ENCODE measurements around the gene OR5H1. TPM values are rescaled to one million over a fixed set of nuclear protein-coding genes. Genes with fewer than 3 reads are reported as not detected.

The OR5H1 gene
- total RNA-seq, result not detected

DNA sequence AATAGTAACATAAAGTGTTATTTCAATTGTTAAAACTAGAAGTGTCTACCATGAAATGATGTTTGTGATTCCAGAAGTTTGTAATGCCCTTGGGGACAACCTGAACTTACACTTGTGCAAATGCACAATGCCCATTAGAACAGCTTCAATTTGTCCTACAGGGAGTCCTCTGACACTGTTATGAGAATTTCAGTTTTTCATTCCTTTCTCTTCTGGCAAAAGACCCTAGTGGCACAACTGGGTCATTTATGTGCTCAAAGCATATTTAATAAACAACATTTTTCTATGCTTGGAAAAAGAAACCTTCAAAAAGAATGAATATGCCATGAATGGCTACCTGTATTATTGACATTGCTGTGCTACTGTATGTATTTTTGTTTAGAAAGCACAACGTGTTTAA is at the start of gene OR5H1:
Gene OR5H1 (plus strand): TSS at position 301 of the 400 bp plus-strand sequence. CDS start 1,977 bp downstream, outside the sequence.
- Histone ChIP-seq H3K27ac (no peak within 1 kb of the TSS), H3K36me3 (no peaks in the 10 kb centered on the region), H3K4me3 (no peak within 1 kb of the TSS), H3K9me3 (no peaks in the 10 kb centered on the region), H3K27me3 (no peaks in the 10 kb centered on the region), H3K4me1 (no peaks in the 10 kb centered on the region)
- intact Hi-C loops (cut with DNase I; ENCODE audit: low total_unique reads) (no loop called here), in situ Hi-C loops (cut with MboI; ENCODE audit: low sequenced_read_pairs in 4 of 4) (no loop called here)
- ATAC-seq (no peak), DNase-seq (no peak)
- TF ChIP-seq, protein P1, sequence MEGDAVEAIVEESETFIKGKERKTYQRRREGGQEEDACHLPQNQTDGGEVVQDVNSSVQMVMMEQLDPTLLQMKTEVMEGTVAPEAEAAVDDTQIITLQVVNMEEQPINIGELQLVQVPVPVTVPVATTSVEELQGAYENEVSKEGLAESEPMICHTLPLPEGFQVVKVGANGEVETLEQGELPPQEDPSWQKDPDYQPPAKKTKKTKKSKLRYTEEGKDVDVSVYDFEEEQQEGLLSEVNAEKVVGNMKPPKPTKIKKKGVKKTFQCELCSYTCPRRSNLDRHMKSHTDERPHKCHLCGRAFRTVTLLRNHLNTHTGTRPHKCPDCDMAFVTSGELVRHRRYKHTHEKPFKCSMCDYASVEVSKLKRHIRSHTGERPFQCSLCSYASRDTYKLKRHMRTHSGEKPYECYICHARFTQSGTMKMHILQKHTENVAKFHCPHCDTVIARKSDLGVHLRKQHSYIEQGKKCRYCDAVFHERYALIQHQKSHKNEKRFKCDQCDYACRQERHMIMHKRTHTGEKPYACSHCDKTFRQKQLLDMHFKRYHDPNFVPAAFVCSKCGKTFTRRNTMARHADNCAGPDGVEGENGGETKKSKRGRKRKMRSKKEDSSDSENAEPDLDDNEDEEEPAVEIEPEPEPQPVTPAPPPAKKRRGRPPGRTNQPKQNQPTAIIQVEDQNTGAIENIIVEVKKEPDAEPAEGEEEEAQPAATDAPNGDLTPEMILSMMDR (IDR thresholded peaks at IDR 0.05 in 4 of 5, conservative IDR thresholded peaks at IDR 0.05 in 1 of 5), result no peak
- TF ChIP-seq POLR2A (IDR thresholded peaks at IDR 0.05), result no peak

DNA sequence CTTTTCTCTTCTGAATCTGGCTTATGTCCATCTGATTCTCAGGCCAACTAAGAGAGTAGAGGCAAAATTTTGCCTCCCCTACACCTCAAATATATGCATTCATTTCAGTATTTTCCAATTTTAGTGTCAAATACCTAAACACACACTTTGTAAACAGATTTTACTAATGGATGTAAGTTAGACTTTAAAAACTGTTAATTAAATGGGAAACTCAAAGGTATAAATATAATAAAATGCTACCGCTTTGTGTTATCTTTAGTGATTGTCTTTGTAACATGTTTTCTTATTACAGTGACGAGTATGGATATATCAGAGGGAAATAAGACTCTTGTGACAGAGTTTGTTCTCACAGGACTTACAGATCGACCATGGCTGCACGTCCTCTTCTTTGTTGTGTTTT is 43.6 kb upstream of the OR5H1 start, which contains the start of gene OR5AC2:
Gene OR5AC2 (plus strand): TSS at position 301 of the 400 bp plus-strand sequence. CDS start 0 bp downstream, at position 301.
- no peaks in the 10 kb centered on the region for H3K27me3 ChIP-seq
- H3K4me3 ChIP-seq, result no peak within 1 kb of the TSS
- H3K27ac ChIP-seq, result no peak within 1 kb of the TSS
- H3K9me3 ChIP-seq, result no peaks in the 10 kb centered on the region
- no peaks in the 10 kb centered on the region for H3K4me1 ChIP-seq
- DNase-seq (no peak), ATAC-seq (no peak)
- TF ChIP-seq, protein P1 (IDR thresholded peaks at IDR 0.05 in 4 of 5, conservative IDR thresholded peaks at IDR 0.05 in 1 of 5), result no peak
- TF ChIP-seq POLR2A (IDR thresholded peaks at IDR 0.05), result no peak
- in situ Hi-C loops (cut with MboI; ENCODE audit: low sequenced_read_pairs in 4 of 4), result no loop called here
- intact Hi-C loops (cut with DNase I; ENCODE audit: low total_unique reads), result no loop called here
- no peaks in the 10 kb centered on the region for H3K36me3 ChIP-seq

DNA sequence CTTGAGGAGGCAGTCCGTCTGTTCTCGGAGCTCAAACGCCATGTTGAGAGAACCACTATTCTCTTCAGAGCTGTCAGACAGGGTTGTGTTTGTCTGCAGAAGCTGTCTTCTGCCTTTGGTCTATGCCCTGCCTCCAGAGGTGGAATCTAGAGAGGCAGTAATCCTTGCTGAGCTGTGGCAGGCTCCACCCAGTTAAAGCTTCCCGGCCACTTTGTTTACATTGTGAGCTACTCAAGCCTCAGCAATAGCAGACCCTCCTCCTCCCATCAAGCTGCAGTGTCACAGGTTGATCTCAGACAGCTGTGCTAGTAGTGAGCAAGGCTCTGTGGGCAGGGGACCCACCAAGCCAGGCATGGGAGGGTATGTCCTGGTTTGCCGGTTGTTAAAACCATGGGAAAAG is 34.6 kb upstream of the OR5H1 start:
- no peak for TF ChIP-seq POLR2A (IDR thresholded peaks at IDR 0.05)
- TF ChIP-seq, protein P1 (IDR thresholded peaks at IDR 0.05 in 4 of 5, conservative IDR thresholded peaks at IDR 0.05 in 1 of 5), result no peak
- Histone ChIP-seq H3K27ac (no peak overlapping the region), H3K4me1 (no peaks in the 10 kb centered on the region), H3K9me3 (no peaks in the 10 kb centered on the region), H3K4me3 (no peak overlapping the region), H3K27me3 (no peaks in the 10 kb centered on the region), H3K36me3 (no peaks in the 10 kb centered on the region)
- ATAC-seq (no peak), DNase-seq (no peak)
- intact Hi-C loops (cut with DNase I; ENCODE audit: low total_unique reads) (no loop called here), in situ Hi-C loops (cut with MboI; ENCODE audit: low sequenced_read_pairs in 4 of 4) (no loop called here)

DNA sequence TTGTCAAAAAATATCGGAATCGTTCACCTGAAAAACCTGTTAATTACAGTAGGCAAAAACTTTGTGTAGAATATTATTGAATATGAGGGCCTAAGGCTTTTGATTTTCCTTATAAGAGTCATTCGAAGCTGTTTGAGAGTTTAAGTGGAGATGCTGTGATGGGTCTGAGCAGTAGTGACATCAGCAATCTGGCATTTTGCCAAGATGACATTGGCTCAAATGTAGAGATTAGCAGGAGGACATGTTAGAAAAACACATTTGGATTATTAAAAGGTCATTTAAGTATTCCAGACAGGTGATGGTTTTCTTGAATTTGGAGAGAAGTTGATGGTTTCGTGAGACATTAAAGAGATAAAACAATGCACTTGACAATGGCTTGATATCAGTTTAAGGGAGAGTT is 30.7 kb upstream of the OR5H1 start:
- TF ChIP-seq, protein P1 (IDR thresholded peaks at IDR 0.05 in 4 of 5, conservative IDR thresholded peaks at IDR 0.05 in 1 of 5), result no peak
- no peak for TF ChIP-seq POLR2A (IDR thresholded peaks at IDR 0.05)
- Histone ChIP-seq H3K9me3 (no peaks in the 10 kb centered on the region), H3K27ac (no peak overlapping the region), H3K4me1 (no peaks in the 10 kb centered on the region), H3K4me3 (no peak overlapping the region), H3K27me3 (no peaks in the 10 kb centered on the region), H3K36me3 (no peaks in the 10 kb centered on the region)
- intact Hi-C loops (cut with DNase I; ENCODE audit: low total_unique reads), result no loop called here
- DNase-seq (no peak), ATAC-seq (no peak)
- in situ Hi-C loops (cut with MboI; ENCODE audit: low sequenced_read_pairs in 4 of 4), result no loop called here

DNA sequence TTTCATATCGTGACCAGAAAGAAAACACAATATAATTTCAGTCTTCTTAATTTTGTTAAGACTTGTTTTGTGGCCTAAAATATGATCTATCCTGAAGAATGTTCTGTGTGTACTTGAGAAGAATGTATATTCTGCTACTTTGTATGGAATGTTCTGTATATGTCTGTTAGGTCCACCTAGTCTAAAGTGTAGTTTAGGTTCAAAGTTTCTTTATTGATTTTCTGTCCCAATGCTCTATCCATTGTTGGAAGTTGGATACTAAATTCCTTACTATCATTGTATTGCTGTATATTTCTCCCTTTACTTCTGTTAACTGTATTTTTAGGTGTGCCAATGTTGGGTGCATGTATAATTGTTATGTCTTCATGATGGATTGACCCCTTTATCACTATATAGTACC is 22.4 kb upstream of the OR5H1 start:
- DNase-seq (no peak), ATAC-seq (no peak)
- H3K27me3 ChIP-seq, result no peaks in the 10 kb centered on the region
- TF ChIP-seq, protein P1 (IDR thresholded peaks at IDR 0.05 in 4 of 5, conservative IDR thresholded peaks at IDR 0.05 in 1 of 5), result no peak
- TF ChIP-seq POLR2A (IDR thresholded peaks at IDR 0.05), result no peak
- H3K4me3 ChIP-seq, result no peak overlapping the region
- no peaks in the 10 kb centered on the region for H3K36me3 ChIP-seq
- in situ Hi-C loops (cut with MboI; ENCODE audit: low sequenced_read_pairs in 4 of 4) (no loop called here), intact Hi-C loops (cut with DNase I; ENCODE audit: low total_unique reads) (no loop called here)
- H3K9me3 ChIP-seq, result no peaks in the 10 kb centered on the region
- H3K27ac ChIP-seq, result no peak overlapping the region
- no peaks in the 10 kb centered on the region for H3K4me1 ChIP-seq

Measured in gastrocnemius medialis (tissue), 4 donors.